HG02571 (cell line): ENCODE results near the gene FMNL3.

Source experiments
- ATAC-seq: cut with Tn5 transposase; IDR thresholded peaks from one replicate; pipeline ENCODE4 v1.9.1; 2021; ENCODE audit warnings: mild to moderate bottlenecking, moderate library complexity; ENCODE audit not compliant: unreplicated experiment

FMNL3 gene

GRCh38 chr12:49675137-49675536 lies 32.1 kb downstream of the FMNL3 start:
- ATAC-seq, result no peak

- ATAC-seq, result no peak
Measured at GRCh38 chr12:49674318-49674981, 32.8 kb downstream of the FMNL3 start.

GRCh38 chr12:49673446-49674317 lies 33.5 kb downstream of the FMNL3 start:
- no peak for ATAC-seq

DNA sequence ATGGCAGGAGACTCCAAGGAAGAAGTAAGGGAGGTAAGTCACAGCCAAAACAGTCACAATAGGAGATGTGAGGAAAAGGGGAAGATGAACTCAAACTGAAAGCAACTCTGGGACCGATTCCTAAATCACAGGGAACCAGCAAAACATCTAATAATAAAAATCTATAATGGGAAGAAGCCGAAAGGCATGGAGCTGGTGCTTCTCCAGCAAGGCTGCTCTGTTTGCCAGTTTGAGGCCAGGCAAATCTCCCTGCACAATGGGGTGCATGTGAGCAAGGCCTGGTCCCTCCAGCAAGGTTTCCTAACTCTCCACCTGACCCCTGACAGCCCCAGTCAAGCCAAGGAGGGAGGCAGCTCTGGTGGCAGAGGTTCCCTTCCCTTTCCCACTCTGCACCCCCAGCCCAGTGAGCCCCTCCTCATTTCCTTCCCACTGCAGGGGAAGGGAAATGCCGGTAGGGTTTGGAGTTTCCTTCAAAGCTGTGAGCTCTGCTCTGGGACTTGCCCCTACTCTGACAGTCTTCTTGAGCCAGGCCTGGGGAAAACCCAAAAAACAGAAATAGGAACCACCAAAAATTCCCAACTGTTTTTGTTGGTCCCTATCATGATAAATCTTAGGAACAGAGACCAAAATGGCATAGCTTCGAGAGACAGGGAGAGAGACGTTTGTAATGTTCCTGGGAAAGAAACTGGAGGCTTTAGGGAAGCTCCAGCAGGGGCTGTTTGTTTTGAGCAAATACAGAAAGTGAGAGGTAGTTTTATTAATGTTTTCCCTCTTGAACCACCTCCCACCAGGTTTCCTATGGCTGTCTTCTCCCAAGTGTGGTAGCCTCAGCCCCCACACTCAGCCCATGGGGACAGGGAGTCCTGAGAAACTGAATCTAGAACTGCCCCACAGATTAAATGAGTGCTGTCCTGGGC lies 34.6 kb downstream of the FMNL3 start:
- ATAC-seq, result no peak

GRCh38 chr12:49671031-49671765 lies 36.0 kb downstream of the FMNL3 start:
- ATAC-seq, result no peak

DNA sequence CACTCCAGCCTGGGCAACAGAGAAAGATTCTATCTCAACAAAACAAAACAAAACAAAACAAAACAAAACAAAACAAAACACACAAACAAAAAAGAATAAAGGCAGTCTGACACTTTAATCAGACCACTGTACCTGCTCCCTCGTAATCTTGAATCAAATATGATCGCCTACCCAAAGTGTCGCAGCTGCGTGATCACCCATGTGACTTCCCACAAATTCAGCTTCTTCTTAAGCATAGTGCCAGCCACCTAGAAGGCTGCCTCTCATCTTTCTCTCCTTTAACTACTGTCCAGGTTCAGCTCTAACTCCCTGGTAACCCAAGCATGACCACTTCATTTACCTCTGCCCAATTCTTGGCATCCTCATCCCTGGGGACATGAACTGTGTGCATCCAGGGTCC lies 37.4 kb downstream of the FMNL3 start:
- ATAC-seq, result no peak

DNA sequence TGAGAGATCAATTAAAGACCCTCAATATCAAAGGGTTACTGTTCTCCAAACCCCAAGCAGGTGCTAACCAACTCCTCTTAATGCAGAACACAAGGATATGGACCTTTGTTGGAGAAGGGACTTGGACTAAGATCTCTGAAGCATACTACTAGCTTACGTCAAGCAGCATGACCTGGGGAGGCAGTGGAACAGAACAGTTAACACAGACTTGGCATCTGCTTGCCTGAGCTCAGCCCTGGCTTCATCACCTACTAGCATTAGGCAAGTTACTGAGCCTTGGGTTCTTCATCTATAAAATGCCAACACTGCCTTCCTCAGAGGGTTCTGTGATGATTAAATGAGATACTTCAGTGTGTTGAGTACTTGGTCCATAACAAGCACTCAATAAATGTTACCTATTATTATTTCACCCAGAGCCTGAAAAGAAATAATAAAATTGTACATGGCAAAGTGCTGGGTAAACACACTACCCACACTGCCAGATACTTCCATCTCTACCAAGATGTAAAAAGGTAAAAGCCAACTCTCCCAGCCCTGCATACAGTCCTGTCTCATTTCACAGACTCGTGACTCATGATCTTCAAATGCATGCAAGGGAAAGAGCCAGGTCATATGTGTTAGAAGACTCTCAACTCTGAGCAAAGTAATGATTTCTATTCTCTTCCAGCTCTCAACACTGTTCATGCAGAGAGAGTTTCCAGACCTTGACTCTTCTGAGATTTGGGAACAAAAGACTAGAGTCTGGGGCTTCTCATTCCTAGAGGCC lies 39.7 kb downstream of the FMNL3 start:
- no peak for ATAC-seq

GRCh38 chr12:49666176-49666575 lies 41.0 kb downstream of the FMNL3 start:
- ATAC-seq, result no peak

GRCh38 chr12:49665384-49665783 lies 41.8 kb downstream of the FMNL3 start:
- ATAC-seq, result no peak

- ATAC-seq, result peak; percentile 63
Measured at GRCh38 chr12:49664591-49665239, 42.5 kb downstream of the FMNL3 start.

DNA sequence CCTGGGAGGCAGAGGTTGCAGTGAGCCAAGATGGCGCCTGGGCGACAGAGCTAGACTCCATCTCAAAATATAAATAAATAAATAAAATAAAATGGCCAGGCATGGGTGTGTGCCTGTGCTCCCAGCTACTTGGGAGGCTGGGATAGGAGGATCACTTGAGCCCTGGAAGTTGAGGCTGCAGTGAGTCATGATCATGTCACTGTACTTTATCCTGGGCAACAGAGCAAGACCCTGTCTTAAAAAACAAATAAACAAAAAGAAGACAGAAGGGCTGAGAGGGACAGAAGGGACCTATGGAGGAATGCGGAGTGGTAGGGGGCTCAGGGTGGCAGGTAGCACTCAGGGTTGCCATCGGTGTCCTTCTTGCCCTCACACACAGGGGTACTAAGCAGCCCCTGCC lies 43.0 kb downstream of the FMNL3 start:
- no peak for ATAC-seq

- peak; percentile 61 for ATAC-seq
Measured at GRCh38 chr12:49662998-49663843, 44.0 kb downstream of the FMNL3 start.

DNA sequence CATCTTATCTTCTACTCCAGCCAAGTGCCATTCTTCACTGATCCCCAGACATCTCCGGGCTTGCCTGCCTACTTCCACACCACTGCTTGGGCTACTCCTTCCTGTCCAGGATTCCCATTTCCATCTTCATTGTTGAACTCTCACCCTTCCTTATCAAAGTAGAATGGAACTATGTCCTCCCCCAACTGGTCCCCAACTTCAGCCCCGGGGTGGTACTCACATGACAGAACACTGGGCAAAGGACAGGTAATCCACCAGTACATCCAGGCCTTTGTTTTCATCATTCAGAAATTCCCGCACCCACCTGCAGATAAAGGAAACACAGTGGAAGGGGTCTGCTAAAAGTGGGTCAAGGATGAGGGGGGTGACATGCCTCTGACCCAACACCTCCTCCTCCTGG lies 45.5 kb downstream of the FMNL3 start:
- no peak for ATAC-seq

- no peak for ATAC-seq
Measured at GRCh38 chr12:49661191-49661590, 46.0 kb downstream of the FMNL3 start.

DNA sequence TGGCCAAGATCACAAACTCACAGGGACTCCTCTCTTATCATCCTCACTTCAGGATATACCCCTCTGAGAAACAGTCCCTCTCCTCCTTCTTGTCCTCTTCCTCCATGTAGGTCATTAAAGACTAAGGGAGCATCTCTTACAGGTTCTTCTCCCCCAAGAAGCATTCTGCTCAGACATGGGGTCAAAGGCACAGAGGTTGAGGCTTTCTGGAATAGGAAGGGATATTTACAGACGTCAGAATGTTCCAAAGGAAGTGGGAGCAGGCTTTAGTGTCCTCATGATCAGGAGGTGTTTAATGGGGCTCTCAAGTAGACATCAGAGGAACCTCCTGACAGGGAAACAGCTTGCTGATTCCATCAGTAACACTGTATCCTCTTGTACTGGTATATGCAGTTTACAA lies 47.5 kb downstream of the FMNL3 start:
- ATAC-seq, result no peak

DNA sequence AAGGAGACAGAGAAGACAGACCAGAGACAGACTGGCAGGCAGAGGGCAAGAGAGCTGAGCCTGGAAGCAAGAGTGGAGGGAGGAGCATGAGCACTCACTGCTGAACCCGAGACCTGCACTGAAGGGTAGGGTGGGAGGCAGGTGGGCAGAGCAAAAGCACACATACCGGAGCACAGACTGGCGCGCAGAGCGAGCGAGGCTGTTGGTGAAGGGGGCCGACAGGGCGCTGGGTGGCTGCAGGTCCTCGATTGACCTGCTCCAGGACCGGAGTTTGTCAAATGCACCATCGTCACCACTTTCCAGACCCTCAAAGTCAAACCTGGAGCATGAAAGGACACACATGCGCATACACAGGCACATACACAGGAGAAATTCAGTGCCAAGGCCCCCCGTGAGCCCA lies 48.9 kb downstream of the FMNL3 start:
- no peak for ATAC-seq

DNA sequence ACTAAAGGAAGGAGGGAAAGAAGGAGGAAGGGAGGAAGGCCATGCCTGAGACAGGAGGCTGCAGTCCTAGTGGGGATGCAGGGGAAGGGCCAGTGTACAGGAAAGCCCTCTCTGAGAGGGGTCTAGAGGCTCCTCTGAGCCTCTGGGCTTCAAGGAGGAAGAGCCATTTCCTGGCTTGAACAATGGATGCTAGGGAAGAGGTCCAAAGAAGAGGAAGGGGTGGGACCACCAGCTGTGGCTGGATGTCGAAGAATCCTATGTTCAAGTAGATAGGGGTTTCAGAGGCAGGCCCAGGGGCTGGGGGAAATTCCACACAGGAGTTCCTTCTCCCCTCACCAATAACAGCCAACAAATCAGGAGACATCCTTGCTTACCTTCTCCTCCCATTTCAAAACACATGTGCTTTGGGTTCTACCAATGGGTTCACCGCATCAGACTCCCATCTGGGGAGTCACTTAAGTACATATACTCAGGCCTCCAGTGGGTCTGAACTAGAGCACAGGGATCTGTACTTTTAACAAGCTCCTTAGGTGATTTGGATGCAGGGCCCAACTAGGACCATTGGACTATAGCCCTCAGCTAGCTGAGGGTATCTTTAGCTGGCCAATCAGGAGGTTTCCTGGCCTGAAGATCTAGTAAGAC lies 51.5 kb downstream of the FMNL3 start:
- ATAC-seq, result no peak

DNA sequence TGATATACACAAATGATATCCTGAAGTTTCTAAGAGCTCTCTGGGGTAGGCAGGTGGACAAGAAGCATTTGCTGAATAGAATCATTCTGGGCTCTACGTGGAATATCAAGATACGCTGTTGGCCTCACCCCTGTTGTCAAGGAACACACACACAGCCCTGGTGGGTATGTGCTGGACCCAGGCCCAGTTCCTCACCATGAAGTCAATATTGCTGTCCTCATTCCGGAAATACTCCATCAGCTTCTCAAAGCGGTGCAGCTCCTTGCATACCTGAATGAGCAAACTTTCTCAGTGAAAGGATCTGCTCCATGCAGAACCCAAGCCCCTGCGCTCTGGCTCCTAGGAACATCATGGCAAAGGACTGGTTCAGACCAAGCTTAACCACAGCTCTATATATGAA lies 52.5 kb downstream of the FMNL3 start:
- ATAC-seq, result no peak
